Right lobe of liver (tissue), 4 donors: ENCODE measurements around the gene TNFSF12.

ENCODE experiments used
- CTCF ChIP-seq, 4 donors: fragments of 200-600 bp in 3 of 4; fragments of 450-650 bp in 1 of 4; IDR thresholded peaks; one replicate each; pipeline versions ENCODE4 v1.5.1 to v1.8.0; 2016 to 2022; ENCODE audit warnings: antibody characterized with exemption in 4 of 4, mild to moderate bottlenecking in 2 of 4
- POLR2A ChIP-seq: fragments of 450-650 bp; IDR thresholded peaks from one replicate; pipeline ENCODE4 v1.6.1; 2017; ENCODE audit warnings: antibody characterized with exemption, mild to moderate bottlenecking
- donor health status: DM: no; HTN: no; CAD: no.
- donor health status: DM: no; HTN: no; CAD: no.
- donor health status: DM: no; HTN: yes; CAD: no.

GRCh38 chr17:7503521-7503920 lies 45.3 kb upstream of the TNFSF12 start:
- no peak for TF ChIP-seq CTCF (IDR thresholded peaks at IDR 0.05)
- TF ChIP-seq POLR2A, result no peak
